HG03460 (cell line): ENCODE data around the gene SEC22A.

Source experiments
- ATAC-seq: cut with Tn5 transposase; IDR thresholded peaks from one replicate; pipeline ENCODE4 v1.9.1; 2021; ENCODE audit not compliant: unreplicated experiment

SEC22A gene

GRCh38 chr3:123301331-123302184 lies 99.8 kb downstream of the SEC22A start:
- no peak for ATAC-seq

GRCh38 chr3:123302961-123303360 lies 101.2 kb downstream of the SEC22A start:
- ATAC-seq: no peak

- no peak for ATAC-seq
These were observed 102.3 kb downstream of the SEC22A start for GRCh38 chr3:123303976-123304560.

- ATAC-seq: no peak
These were observed 103.4 kb downstream of the SEC22A start for GRCh38 chr3:123305192-123305591.

GRCh38 chr3:123307064-123307463 lies 105.3 kb downstream of the SEC22A start:
- no peak for ATAC-seq

GRCh38 chr3:123310186-123310585 lies 108.4 kb downstream of the SEC22A start:
- no peak for ATAC-seq

GRCh38 chr3:123310741-123311140 lies 109.0 kb downstream of the SEC22A start:
- ATAC-seq: no peak

- no peak for ATAC-seq
These were observed 109.5 kb downstream of the SEC22A start for GRCh38 chr3:123311201-123311600.

- ATAC-seq: no peak
These were observed 110.9 kb downstream of the SEC22A start for GRCh38 chr3:123312331-123313265.

- ATAC-seq: no peak
These were observed 112.1 kb downstream of the SEC22A start for GRCh38 chr3:123313889-123314288.

- ATAC-seq: no peak
These were observed 112.9 kb downstream of the SEC22A start for GRCh38 chr3:123314359-123315270.

- no peak for ATAC-seq
These were observed 113.5 kb downstream of the SEC22A start for GRCh38 chr3:123315271-123315595.

GRCh38 chr3:123317716-123318115 lies 116.0 kb downstream of the SEC22A start:
- no peak for ATAC-seq

GRCh38 chr3:123318374-123318773 lies 116.6 kb downstream of the SEC22A start:
- ATAC-seq: no peak

- no peak for ATAC-seq
These were observed 118.0 kb downstream of the SEC22A start for GRCh38 chr3:123319760-123320159.

GRCh38 chr3:123320221-123320620 lies 118.5 kb downstream of the SEC22A start:
- no peak for ATAC-seq

GRCh38 chr3:123321806-123322205 lies 120.1 kb downstream of the SEC22A start:
- no peak for ATAC-seq

- ATAC-seq: no peak
These were observed 121.1 kb downstream of the SEC22A start for GRCh38 chr3:123322866-123323265.
